ENCODE measurements around the gene ARHGAP30. TPM values are rescaled to one million over a fixed set of nuclear protein-coding genes. Genes with fewer than 3 reads are reported as not detected.

Gene ARHGAP30
- total RNA-seq, 1 experiment from 2014 or later: 0.36 TPM

DNA sequence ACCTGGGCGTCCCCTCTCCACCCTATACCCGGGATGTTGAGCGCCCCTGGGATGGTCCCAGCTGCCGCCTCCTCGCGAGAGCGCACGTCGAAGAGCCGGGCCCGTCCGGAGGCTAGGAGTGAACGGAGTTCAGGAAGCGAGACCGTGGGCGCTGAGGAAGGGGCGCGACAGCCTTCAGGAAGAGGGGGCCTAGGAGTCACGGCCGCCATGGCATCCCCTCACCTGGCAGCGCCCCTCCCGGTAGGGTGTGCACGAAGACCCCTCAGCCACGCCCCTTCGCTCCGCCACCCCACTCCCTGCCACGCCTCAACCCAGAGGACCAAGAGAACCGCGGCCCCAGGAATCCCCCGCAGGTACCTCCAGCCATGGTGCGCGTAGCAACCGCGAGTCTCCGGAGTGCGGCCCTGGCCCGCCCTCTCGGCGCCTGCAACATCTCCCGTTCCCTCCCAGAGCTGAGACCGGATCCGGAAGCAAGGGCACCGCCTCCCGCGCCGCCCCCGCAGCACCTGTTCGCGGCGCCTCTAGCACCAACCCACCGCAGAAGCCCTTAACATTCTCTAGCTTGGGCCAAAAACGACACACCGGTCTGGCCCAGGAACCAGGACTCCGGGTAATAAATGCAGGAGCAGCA is 31.1 kb downstream of the ARHGAP30 start, which contains the start of gene TSTD1:
TSS of gene TSTD1 (minus strand) at position 442 of the 631 bp plus-strand sequence. CDS start at position 367, 75 bp downstream.
- H3K36me3 ChIP-seq (ENCODE audit: control insufficient read depth, insufficient read depth, low read length): peaks cover 9% of the 10 kb centered on the region
- H3K27ac ChIP-seq (ENCODE audit: low read length): peak within 1 kb of the TSS; percentile 70
- intact Hi-C loops (cut with micrococcal nuclease; ENCODE audit: unreplicated experiment): no loop called here
- no peaks in the 10 kb centered on the region for H3K27me3 ChIP-seq (ENCODE audit: control insufficient read depth, insufficient read depth, low read length)
- peaks cover 12% of the 10 kb centered on the region for H3K4me1 ChIP-seq (ENCODE audit: control insufficient read depth, insufficient read depth, low read length)
- POLR2A ChIA-PET: no interaction called here
- ATAC-seq (peak; percentile 92), DNase-seq (ENCODE audit: low read depth, low spot score) (no peak)
- H3K9me3 ChIP-seq (ENCODE audit: control insufficient read depth, insufficient read depth, low read depth, low read length): no peaks in the 10 kb centered on the region
- TF ChIP-seq, protein P1, sequence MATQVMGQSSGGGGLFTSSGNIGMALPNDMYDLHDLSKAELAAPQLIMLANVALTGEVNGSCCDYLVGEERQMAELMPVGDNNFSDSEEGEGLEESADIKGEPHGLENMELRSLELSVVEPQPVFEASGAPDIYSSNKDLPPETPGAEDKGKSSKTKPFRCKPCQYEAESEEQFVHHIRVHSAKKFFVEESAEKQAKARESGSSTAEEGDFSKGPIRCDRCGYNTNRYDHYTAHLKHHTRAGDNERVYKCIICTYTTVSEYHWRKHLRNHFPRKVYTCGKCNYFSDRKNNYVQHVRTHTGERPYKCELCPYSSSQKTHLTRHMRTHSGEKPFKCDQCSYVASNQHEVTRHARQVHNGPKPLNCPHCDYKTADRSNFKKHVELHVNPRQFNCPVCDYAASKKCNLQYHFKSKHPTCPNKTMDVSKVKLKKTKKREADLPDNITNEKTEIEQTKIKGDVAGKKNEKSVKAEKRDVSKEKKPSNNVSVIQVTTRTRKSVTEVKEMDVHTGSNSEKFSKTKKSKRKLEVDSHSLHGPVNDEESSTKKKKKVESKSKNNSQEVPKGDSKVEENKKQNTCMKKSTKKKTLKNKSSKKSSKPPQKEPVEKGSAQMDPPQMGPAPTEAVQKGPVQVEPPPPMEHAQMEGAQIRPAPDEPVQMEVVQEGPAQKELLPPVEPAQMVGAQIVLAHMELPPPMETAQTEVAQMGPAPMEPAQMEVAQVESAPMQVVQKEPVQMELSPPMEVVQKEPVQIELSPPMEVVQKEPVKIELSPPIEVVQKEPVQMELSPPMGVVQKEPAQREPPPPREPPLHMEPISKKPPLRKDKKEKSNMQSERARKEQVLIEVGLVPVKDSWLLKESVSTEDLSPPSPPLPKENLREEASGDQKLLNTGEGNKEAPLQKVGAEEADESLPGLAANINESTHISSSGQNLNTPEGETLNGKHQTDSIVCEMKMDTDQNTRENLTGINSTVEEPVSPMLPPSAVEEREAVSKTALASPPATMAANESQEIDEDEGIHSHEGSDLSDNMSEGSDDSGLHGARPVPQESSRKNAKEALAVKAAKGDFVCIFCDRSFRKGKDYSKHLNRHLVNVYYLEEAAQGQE (IDR thresholded peaks at IDR 0.05; ENCODE audit: insufficient read depth in 1 of 2, low read depth in 2 of 2, low read length in 1 of 2): no peak
- TF ChIP-seq TCF7L2 (IDR thresholded peaks at IDR 0.05; ENCODE audit: low read depth, low read length) (no peak), POLR2AphosphoS5 (IDR thresholded peaks at IDR 0.05; ENCODE audit: low read depth, low read length) (peak; percentile 84), SIN3A (IDR thresholded peaks at IDR 0.05; ENCODE audit: borderline replicate concordance, insufficient read depth, low read depth, low read length) (0 out of 2 replicates have a peak, but pooled peaks have one; percentile 27)
- in situ Hi-C loops (cut with HindIII; ENCODE audit: low pct_unique_long_range_greater_than_20kb, low sequenced_read_pairs): no loop called here
- H3K4me3 ChIP-seq (ENCODE audit: low read depth in 2 of 2, low read length in 2 of 2): peak within 1 kb of the TSS; percentile 68 to 84
- CTCF ChIA-PET: interaction anchor here (1.0 kb wide), 1 partner anchor 18 kb away, joined by 7 read pairs; the partner anchor contains the start of gene F11R
- BruUV-seq (replicated peaks): no TSS peak

GRCh38 chr1:161037661-161038522 is 31.8 kb downstream of the ARHGAP30 start:
- POLR2A ChIA-PET: no interaction called here
- intact Hi-C loops (cut with micrococcal nuclease; ENCODE audit: unreplicated experiment) (no loop called here), in situ Hi-C loops (cut with HindIII; ENCODE audit: low pct_unique_long_range_greater_than_20kb, low sequenced_read_pairs) (no loop called here)
- Histone ChIP-seq H3K27ac (ENCODE audit: low read length) (peak overlapping the region; percentile 70), H3K4me1 (ENCODE audit: control insufficient read depth, insufficient read depth, low read length) (peaks cover 13% of the 10 kb centered on the region), H3K4me3 (ENCODE audit: low read depth in 2 of 2, low read length in 2 of 2) (peak overlapping the region; percentile 68 to 84), H3K36me3 (ENCODE audit: control insufficient read depth, insufficient read depth, low read length) (peaks cover 9% of the 10 kb centered on the region), H3K9me3 (ENCODE audit: control insufficient read depth, insufficient read depth, low read depth, low read length) (no peaks in the 10 kb centered on the region), H3K27me3 (ENCODE audit: control insufficient read depth, insufficient read depth, low read length) (no peaks in the 10 kb centered on the region)
- TF ChIP-seq, protein P1 (IDR thresholded peaks at IDR 0.05; ENCODE audit: insufficient read depth in 1 of 2, low read depth in 2 of 2, low read length in 1 of 2): no peak
- TF ChIP-seq SIN3A (IDR thresholded peaks at IDR 0.05; ENCODE audit: borderline replicate concordance, insufficient read depth, low read depth, low read length): no peak
- TF ChIP-seq TCF7L2 (IDR thresholded peaks at IDR 0.05; ENCODE audit: low read depth, low read length): no peak
- TF ChIP-seq POLR2AphosphoS5 (IDR thresholded peaks at IDR 0.05; ENCODE audit: low read depth, low read length): no peak
- BruUV-seq (replicated peaks): no TSS peak
- ATAC-seq: peak; percentile 6; the same call in 1 of the 2 replicates
- DNase-seq (ENCODE audit: low read depth, low spot score): no peak
- CTCF ChIA-PET: interaction anchor here (1.0 kb wide), 1 partner anchor 17 kb away, joined by 7 read pairs; the partner anchor contains the start of gene F11R

All from Panc1 (cell line).